CD4-positive, alpha-beta T cell treated with Interleukin-1 beta for 1 hour (primary cell): Measurements from ENCODE around the gene CALHM5.
"Not testable (repeated sequence)": the region's sequence is repeated elsewhere in the genome, so short reads cannot be mapped to it uniquely, and the experiment has no call there.

Source experiments
- DNase-seq, 2 donors: peaks; one replicate each; pipeline ENCODE4 v3.0.0-alpha.2; 2020 to 2022

The CALHM5 gene

GRCh38 chr6:116511424-116512110 lies at the start of gene CALHM5:
Gene CALHM5 (plus strand): TSS chr6:116511639. CDS start chr6:116511697, 58 bp downstream.
- no peak for DNase-seq

GRCh38 chr6:116461932-116462885 lies 49.2 kb upstream of the CALHM5 start:
- DNase-seq = peak; percentile 33 to 64

GRCh38 chr6:116463301-116463700 lies 48.1 kb upstream of the CALHM5 start:
- no peak for DNase-seq

- DNase-seq = peak in 1 of 2 donors; percentile 41
Observed at GRCh38 chr6:116465246-116465645, 46.2 kb upstream of the CALHM5 start.

GRCh38 chr6:116467096-116467495 lies 44.3 kb upstream of the CALHM5 start:
- DNase-seq = no peak

GRCh38 chr6:116467514-116467913 lies 43.9 kb upstream of the CALHM5 start:
- no peak for DNase-seq

- DNase-seq = no peak
Observed at GRCh38 chr6:116468293-116468692, 43.1 kb upstream of the CALHM5 start.

GRCh38 chr6:116471531-116471930 lies 39.9 kb upstream of the CALHM5 start:
- DNase-seq = no peak

GRCh38 chr6:116472706-116473105 lies 38.7 kb upstream of the CALHM5 start:
- no peak for DNase-seq

- DNase-seq = no peak
Observed at GRCh38 chr6:116475141-116475540, 36.3 kb upstream of the CALHM5 start.

- peak; percentile 13 to 30 for DNase-seq
Observed at GRCh38 chr6:116476002-116476678, 35.3 kb upstream of the CALHM5 start.

- no peak for DNase-seq
Observed at GRCh38 chr6:116482780-116483179, 28.7 kb upstream of the CALHM5 start.

- no peak for DNase-seq
Observed at GRCh38 chr6:116483616-116484015, 27.8 kb upstream of the CALHM5 start.

GRCh38 chr6:116485559-116486184 lies 25.8 kb upstream of the CALHM5 start:
- no peak for DNase-seq

GRCh38 chr6:116491610-116492330 lies 19.7 kb upstream of the CALHM5 start:
- no peak for DNase-seq

- DNase-seq = no peak
Observed at GRCh38 chr6:116492331-116493067, 18.9 kb upstream of the CALHM5 start.

- not testable (repeated sequence) for DNase-seq
Observed at GRCh38 chr6:116495161-116495560, 16.3 kb upstream of the CALHM5 start.

GRCh38 chr6:116497113-116497676 lies 14.2 kb upstream of the CALHM5 start:
- no peak for DNase-seq

GRCh38 chr6:116500969-116501433 lies 10.4 kb upstream of the CALHM5 start:
- peak in 1 of 2 donors; percentile 1 for DNase-seq

- no peak for DNase-seq
Observed at GRCh38 chr6:116507324-116507723, 4.1 kb upstream of the CALHM5 start.

- DNase-seq = no peak
Observed at GRCh38 chr6:116508527-116508926, 2.9 kb upstream of the CALHM5 start.
